ENCODE results near the gene C10orf143.

DNA sequence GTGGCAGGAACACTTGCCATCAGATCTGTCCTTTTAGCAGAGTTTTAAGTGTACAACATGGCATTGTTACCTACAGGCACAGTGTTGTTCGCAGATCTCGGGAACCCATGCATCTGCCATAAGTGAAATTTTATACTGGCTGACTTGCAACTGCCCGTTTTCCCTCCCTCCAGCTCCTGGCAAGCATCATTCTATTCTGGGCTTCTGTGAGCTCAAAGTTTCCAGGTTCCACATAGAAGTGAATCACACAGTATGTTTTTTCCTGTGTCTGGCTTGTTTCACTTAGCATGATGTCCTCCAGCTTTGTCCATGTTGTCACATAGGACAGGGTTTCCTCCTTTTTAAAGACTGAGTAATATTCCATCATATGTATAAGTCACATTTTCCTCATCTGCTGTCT is 56.6 kb downstream of the C10orf143 start:
- TF ChIP-seq, protein P1, sequence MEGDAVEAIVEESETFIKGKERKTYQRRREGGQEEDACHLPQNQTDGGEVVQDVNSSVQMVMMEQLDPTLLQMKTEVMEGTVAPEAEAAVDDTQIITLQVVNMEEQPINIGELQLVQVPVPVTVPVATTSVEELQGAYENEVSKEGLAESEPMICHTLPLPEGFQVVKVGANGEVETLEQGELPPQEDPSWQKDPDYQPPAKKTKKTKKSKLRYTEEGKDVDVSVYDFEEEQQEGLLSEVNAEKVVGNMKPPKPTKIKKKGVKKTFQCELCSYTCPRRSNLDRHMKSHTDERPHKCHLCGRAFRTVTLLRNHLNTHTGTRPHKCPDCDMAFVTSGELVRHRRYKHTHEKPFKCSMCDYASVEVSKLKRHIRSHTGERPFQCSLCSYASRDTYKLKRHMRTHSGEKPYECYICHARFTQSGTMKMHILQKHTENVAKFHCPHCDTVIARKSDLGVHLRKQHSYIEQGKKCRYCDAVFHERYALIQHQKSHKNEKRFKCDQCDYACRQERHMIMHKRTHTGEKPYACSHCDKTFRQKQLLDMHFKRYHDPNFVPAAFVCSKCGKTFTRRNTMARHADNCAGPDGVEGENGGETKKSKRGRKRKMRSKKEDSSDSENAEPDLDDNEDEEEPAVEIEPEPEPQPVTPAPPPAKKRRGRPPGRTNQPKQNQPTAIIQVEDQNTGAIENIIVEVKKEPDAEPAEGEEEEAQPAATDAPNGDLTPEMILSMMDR (IDR thresholded peaks at IDR 0.05) = no peak
- TF ChIP-seq POLR2AphosphoS5 (IDR thresholded peaks at IDR 0.05) = no peak

Measured in stomach (tissue), 4 donors.